NCI-H1694 treated with DMSO at 0.1 percent for 48 hours (cell line): ENCODE measurements around the gene PLTP.
A peak's percentile ranks its signal among the peaks of the same experiment; 100 is the strongest.
"Not testable (repeated sequence)": the region's sequence is repeated elsewhere in the genome, so short reads cannot be mapped to it uniquely, and the experiment has no call there.

Experiments
- DNase-seq: peaks from one replicate; lab custom pipeline; 2025; lab: John Stamatoyannopoulos, UW

The PLTP gene

GRCh38 chr20:45944151-45944964 is 32.4 kb upstream of the PLTP start:
- no peak for DNase-seq

GRCh38 chr20:45943613-45944012 is 31.7 kb upstream of the PLTP start:
- DNase-seq, result no peak

GRCh38 chr20:45940469-45940868 is 28.5 kb upstream of the PLTP start:
- no peak for DNase-seq

GRCh38 chr20:45940053-45940452 is 28.1 kb upstream of the PLTP start:
- DNase-seq, result no peak

- DNase-seq, result no peak
Observed at GRCh38 chr20:45938727-45939438, 26.9 kb upstream of the PLTP start.

GRCh38 chr20:45937765-45938164 is 25.8 kb upstream of the PLTP start:
- DNase-seq, result no peak

- DNase-seq, result no peak
Observed at GRCh38 chr20:45935416-45936046, 23.6 kb upstream of the PLTP start.

- peak; percentile 92 for DNase-seq
Observed at GRCh38 chr20:45934586-45935415, 22.8 kb upstream of the PLTP start, which contains the start of gene PCIF1. Gene PCIF1 (plus strand): TSS chr20:45934683. CDS start chr20:45939000, 4,317 bp downstream.

- peak; percentile 62 for DNase-seq
Observed at GRCh38 chr20:45934046-45934585, 22.2 kb upstream of the PLTP start.

GRCh38 chr20:45933266-45934045 is 21.5 kb upstream of the PLTP start:
- peak; percentile 64 for DNase-seq

GRCh38 chr20:45931680-45932079 is 19.7 kb upstream of the PLTP start:
- not testable (repeated sequence) for DNase-seq

GRCh38 chr20:45927071-45927878 is 15.3 kb upstream of the PLTP start:
- no peak for DNase-seq

GRCh38 chr20:45926731-45927070 is 14.7 kb upstream of the PLTP start:
- DNase-seq, result no peak

- no peak for DNase-seq
Observed at GRCh38 chr20:45925821-45926506, 14.0 kb upstream of the PLTP start.

- no peak for DNase-seq
Observed at GRCh38 chr20:45924391-45925261, 12.7 kb upstream of the PLTP start.

- no peak for DNase-seq
Observed at GRCh38 chr20:45921337-45922189, 9.6 kb upstream of the PLTP start.
